ENCODE data around the gene RMC1.
"Not testable (repeated sequence)": the region's sequence is repeated elsewhere in the genome, so short reads cannot be mapped to it uniquely, and the experiment has no call there.

Gene RMC1

DNA sequence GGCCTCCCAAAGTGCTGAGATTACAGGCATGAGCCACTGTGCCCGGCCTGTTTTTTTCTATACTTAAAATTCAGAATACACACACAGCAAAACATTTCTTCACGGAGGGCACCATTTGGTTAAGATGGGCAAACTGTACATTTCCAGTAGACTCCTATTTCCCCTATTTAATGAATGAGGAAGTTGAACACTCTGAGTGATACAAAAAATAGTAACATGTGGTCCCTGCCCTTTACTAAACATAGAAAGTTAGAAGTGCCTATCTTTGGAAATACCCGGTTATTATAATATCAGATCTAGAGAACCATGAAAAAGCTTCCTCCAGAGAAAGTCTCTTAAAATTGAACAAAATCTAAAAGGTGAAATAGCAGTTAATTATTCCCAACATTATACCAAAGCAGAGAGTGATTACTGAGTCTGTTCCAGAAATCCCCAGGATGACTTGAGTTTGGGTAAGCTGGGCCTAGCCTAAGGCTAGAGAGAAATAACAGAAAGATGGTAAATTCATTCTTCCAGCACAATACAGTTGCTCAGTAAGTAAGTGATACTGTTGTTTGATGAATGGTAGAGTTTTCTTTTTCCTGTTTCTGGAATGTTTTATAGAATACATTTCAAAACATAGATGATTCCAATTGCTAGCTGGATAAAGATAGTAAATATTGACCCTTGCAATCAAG, 23.3 kb upstream of the RMC1 start:
- CTCF ChIA-PET = interaction anchor here (0.6 kb wide), 1 partner anchor 83 kb away, joined by 3 read pairs; no protein-coding TSS in a partner anchor

DNA sequence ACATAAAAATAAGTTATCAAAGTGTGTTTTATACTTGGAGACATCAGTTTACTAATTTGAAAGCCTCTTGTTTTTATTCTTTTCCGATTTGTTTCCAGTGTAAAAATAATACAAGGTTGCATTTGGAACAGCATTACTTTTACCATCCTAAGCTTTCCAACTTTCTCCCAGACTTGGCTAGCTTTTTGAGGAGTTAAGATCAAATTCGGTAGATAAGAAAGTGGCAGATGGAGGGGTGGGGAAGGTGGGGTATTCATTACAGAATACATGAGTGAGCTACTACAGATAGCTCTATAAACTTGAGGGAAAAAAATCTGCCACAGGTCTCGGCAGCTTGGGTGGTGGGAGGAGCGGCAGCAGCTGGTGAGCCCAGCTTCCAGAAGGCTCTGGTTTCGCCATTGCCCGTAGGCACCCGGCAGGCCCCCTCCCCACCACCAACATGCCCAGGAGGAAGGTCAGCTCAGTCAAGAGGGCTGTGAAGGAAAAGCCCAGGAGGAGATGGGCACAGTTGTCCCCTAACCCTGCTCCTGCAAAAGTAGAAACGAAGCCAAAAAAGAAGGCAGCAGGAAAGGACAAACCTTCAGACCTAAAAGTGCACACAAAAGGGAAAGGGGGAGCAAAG, 18.6 kb upstream of the RMC1 start:
- CTCF ChIA-PET = no interaction called here

More for the DNA sequence above, 23.3 kb upstream of the RMC1 start:
- TF ChIP-seq, protein P1, sequence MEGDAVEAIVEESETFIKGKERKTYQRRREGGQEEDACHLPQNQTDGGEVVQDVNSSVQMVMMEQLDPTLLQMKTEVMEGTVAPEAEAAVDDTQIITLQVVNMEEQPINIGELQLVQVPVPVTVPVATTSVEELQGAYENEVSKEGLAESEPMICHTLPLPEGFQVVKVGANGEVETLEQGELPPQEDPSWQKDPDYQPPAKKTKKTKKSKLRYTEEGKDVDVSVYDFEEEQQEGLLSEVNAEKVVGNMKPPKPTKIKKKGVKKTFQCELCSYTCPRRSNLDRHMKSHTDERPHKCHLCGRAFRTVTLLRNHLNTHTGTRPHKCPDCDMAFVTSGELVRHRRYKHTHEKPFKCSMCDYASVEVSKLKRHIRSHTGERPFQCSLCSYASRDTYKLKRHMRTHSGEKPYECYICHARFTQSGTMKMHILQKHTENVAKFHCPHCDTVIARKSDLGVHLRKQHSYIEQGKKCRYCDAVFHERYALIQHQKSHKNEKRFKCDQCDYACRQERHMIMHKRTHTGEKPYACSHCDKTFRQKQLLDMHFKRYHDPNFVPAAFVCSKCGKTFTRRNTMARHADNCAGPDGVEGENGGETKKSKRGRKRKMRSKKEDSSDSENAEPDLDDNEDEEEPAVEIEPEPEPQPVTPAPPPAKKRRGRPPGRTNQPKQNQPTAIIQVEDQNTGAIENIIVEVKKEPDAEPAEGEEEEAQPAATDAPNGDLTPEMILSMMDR (conservative IDR thresholded peaks at IDR 0.05; ENCODE audit: low read depth) = no peak
- POLR2A ChIA-PET (ENCODE audit: low non-redundant PET) = no interaction called here
- no peak overlapping the region for H3K27ac ChIP-seq
- DNase-seq (ENCODE audit: low spot score) = no peak

DNA sequence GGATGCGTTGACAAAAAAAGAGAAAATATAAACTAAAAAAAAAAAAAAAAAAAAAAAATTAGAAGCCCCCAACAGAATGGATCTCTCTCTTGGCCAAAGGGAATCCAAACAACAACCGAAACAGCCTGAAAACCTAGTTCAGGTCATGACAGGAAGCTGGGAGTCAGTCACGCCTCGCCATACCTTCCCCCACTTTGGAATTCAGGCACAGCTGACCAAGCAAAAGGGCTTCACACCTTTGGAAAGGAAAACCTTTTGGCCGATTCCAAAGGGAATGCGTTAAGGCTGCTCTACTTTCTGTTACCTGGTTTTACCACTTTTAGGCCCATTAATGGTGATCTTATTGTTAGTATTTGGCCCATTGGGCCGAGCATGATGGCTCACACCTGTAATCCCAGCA, 17.9 kb upstream of the RMC1 start:
- ChIA-PET CTCF (no interaction called here), POLR2A (ENCODE audit: low non-redundant PET) (no interaction called here)
- peak overlapping the region; percentile 51 for H3K27ac ChIP-seq
- TF ChIP-seq, protein P1 (conservative IDR thresholded peaks at IDR 0.05; ENCODE audit: low read depth) = no peak
- DNase-seq (ENCODE audit: low spot score) = no peak

More for the DNA sequence above, 18.6 kb upstream of the RMC1 start:
- 0 out of 2 replicates have a peak overlapping the region, but pooled peaks have one; percentile 29 for H3K27ac ChIP-seq
- DNase-seq (ENCODE audit: low spot score) = no peak
- POLR2A ChIA-PET (ENCODE audit: low non-redundant PET) = no interaction called here
- TF ChIP-seq, protein P1 (conservative IDR thresholded peaks at IDR 0.05; ENCODE audit: low read depth) = no peak

DNA sequence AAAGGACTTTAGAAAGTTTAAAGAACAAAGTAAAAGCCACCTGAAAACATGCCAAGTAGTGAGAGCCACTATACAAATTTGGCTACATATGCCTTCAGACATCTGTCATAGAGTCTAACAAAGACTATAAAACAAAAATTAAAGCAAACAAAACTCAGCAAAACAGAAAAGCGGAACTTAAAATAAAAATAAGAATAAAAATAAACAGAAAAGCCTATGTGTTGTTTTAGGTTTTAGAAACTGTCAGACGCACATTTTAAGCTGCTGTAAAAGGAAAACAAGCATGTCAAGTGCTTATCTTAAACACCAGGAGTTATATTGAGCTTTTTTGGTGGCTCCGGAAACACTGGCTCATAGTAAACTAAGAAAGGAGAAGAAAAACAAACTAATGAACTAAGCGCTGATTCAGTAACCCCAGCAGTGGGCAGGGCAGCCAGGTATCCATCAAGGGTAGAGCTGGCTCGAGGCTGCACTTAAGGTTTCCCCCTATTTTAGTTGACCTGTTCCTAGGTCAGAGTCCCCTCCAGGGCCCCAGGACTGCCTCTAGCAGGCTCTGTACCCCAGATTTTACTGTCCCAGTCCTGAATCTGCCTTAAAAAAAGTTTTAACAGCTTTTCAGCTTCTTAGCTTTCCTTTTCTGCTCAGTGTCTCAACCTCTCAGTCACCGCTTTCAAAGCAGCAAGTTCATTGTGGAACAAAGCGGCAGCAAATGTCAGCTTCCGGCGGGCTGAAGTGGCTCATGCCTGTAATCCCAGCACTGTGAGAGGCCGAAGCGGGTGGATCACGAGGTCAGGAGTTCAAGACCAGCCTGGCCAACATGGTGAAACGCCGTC, 15.4 kb upstream of the RMC1 start:
- POLR2A ChIA-PET (ENCODE audit: low non-redundant PET) = interaction anchor here (0.6 kb wide), 1 partner anchor 15 kb away, joined by 3 read pairs; no protein-coding TSS in a partner anchor
- TF ChIP-seq, protein P1 (conservative IDR thresholded peaks at IDR 0.05; ENCODE audit: low read depth) = no peak
- no peak for DNase-seq (ENCODE audit: low spot score)
- peak overlapping the region; percentile 44 for H3K27ac ChIP-seq
- CTCF ChIA-PET = interaction anchor here (0.6 kb wide), 2 partner anchors 356 to 412 kb away, joined by 3 read pairs; no protein-coding TSS in a partner anchor

DNA sequence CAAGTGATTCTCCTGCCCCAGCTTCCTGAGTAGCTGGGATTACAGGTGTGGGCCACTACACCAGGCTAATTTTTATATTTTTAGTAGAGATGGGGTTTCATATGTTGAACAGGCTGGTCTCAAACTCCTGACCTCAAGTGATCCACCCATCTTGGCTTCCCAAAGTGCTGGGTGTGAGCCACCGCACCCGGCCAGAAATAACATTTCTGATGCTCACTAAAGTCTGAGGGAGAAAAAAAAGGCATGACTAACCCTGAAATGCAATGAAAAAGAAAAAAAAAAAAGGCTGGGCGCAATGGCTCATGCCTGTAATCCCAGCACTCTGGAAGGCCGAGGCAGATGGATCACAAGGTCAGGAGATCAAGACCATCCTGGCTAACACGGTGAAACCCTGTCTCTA, 13.7 kb upstream of the RMC1 start:
- CTCF ChIA-PET; POLR2A ChIA-PET (ENCODE audit: low non-redundant PET); DNase-seq (ENCODE audit: low spot score); H3K27ac ChIP-seq: not testable (repeated sequence)

DNA sequence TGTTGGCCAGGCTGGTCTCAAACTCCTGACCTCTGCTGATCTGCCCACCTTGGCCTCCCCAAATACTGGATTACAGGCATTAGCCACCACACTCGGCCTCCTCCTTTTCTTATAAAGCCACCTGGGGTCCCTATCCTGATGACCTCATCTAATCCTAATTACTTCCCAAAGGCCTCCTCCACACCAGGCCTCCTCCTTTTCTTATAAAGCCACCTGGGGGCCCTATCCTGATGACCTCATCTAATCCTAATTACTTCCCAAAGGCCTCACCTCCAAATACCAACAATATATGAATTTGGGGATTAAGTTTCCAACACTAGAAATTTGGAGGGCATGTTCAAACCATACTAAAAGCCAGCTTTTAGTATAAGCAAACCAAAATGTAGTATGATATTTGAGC, 9.7 kb upstream of the RMC1 start:
- H3K27ac ChIP-seq = no peak overlapping the region
- ChIA-PET CTCF (no interaction called here), POLR2A (ENCODE audit: low non-redundant PET) (no interaction called here)
- TF ChIP-seq, protein P1 (conservative IDR thresholded peaks at IDR 0.05; ENCODE audit: low read depth) = no peak
- no peak for DNase-seq (ENCODE audit: low spot score)

All from RWPE1 (cell line).